IMR-90 (cell line): Measurements from ENCODE around the gene RHOF.

Experiments
- CEBPB ChIP-seq: IDR thresholded peaks from 2 replicates; pipeline ENCODE4 v1.6.1; 2012; ENCODE audit warnings: low read depth, low read length, improper control_type of control experiment
- CTCF ChIP-seq: conservative IDR thresholded peaks from 2 replicates; pipeline ENCODE4 v1.5.1; 2012; ENCODE audit warnings: mild to moderate bottlenecking, low read depth, low read length, improper control_type of control experiment
- MAZ ChIP-seq: IDR thresholded peaks from 2 replicates; pipeline ENCODE4 v1.6.1; 2012; ENCODE audit warnings: low read depth, mild to moderate bottlenecking, low read length, improper control_type of control experiment, moderate library complexity, borderline replicate concordance
- POLR2A ChIP-seq: IDR thresholded peaks from 2 replicates; pipeline ENCODE4 v1.6.1; 2012; ENCODE audit warnings: mild to moderate bottlenecking, low read depth, low read length
- RAD21 ChIP-seq: IDR thresholded peaks from 2 replicates; pipeline ENCODE4 v1.6.1; 2012; ENCODE audit warnings: low read length, improper control_type of control experiment
- RCOR1 ChIP-seq: IDR thresholded peaks from 2 replicates; pipeline ENCODE4 v1.6.1; 2012; ENCODE audit warnings: mild to moderate bottlenecking, low read length, improper control_type of control experiment; ENCODE audit not compliant: insufficient replicate concordance
- RFX5 ChIP-seq: IDR thresholded peaks from 2 replicates; pipeline ENCODE4 v1.8.0; 2012; ENCODE audit warnings: low read depth, mild to moderate bottlenecking, low read length, moderate library complexity
- SMC3 ChIP-seq: fragments of 150-350 bp; IDR thresholded peaks from 2 replicates; pipeline ENCODE4 v1.6.1; 2016; ENCODE audit warnings: low read depth, mild to moderate bottlenecking, antibody characterized with exemption, low read length, moderate library complexity

GRCh38 chr12:121749267-121749666 is 44.2 kb downstream of the RHOF start:
- TF ChIP-seq RCOR1 (no peak), POLR2A (no peak), CTCF (no peak), CEBPB (no peak), RFX5 (no peak), MAZ (no peak), RAD21 (no peak), SMC3 (no peak)
